Testis (tissue), 3 donors: ENCODE measurements around the gene C6orf47. TPM values are rescaled to one million over a fixed set of nuclear protein-coding genes. Genes with fewer than 3 reads are reported as not detected.
A peak's percentile ranks its signal among the peaks of the same experiment; 100 is the strongest.

Source experiments
- DNase-seq: peaks from one replicate; pipeline ENCODE4 v3.0.0-alpha.2; 2019
- H3K27ac ChIP-seq, 2 donors: fragments of 200-600 bp; sonication (generic); one replicate each; pipeline ENCODE4 v1.5.1; 2019
- H3K27me3 ChIP-seq: fragments of 200-600 bp; sonication (generic); one replicate; pipeline ENCODE4 v1.5.1; 2019
- H3K36me3 ChIP-seq: fragments of 200-600 bp; sonication (generic); one replicate; pipeline ENCODE4 v1.5.1; 2017; ENCODE audit warnings: low read depth; ENCODE audit errors: missing control alignments
- H3K4me1 ChIP-seq: fragments of 200-600 bp; sonication (generic); one replicate; pipeline ENCODE4 v1.5.1; 2019
- H3K4me3 ChIP-seq, 2 donors: fragments of 200-600 bp; sonication (generic); one replicate each; pipeline ENCODE4 v1.5.1; 2017 to 2019
- H3K9me3 ChIP-seq: fragments of 200-600 bp; sonication (generic); one replicate; pipeline ENCODE4 v1.5.1; 2017
- POLR2A ChIP-seq: fragments of 450-650 bp; IDR thresholded peaks from one replicate; pipeline ENCODE4 v1.6.1; 2017; ENCODE audit warnings: antibody characterized with exemption, mild to moderate bottlenecking, moderate library complexity
- WGBS, 2 donors: methylation state at CpG; one replicate each; pipeline ENCODE4 v1.1.5; 2018; 5-methylcytosine and 5-hydroxymethylcytosine counted together
- intact Hi-C: fragments of 100-400 bp; cut with DNase I; formaldehyde crosslinking; loops from one replicate; pipeline ENCODE4 v1.15.1; 2023; ENCODE audit warnings: low total_unique reads
- polyA plus RNA-seq: library from polyadenylated mRNA; stranded (reverse); fragments of 350-450 nt; fragmentation: Illumina TruSeq; extraction: RNeasy Lipid Tissue Mini Kit (QIAGEN cat#74804); gene quantifications from one replicate; pipeline ENCODE4 v1.2.3, GENCODE V29; 2014; ENCODE audit warnings: low read depth, low replicate concordance; ENCODE audit not compliant: insufficient read depth
- total RNA-seq, 2 donors: library from RNA; depleted of rRNA; stranded (reverse); fragments of >200 nt; gene quantifications; one replicate each; pipeline ENCODE4 v1.2.3, GENCODE V29; 2016
- TF ChIP-seq, protein P1 (sequence below), 3 experiments: fragments of 450-650 bp in 2 of 3; fragments of 200-600 bp in 1 of 3; sonication (generic) in 1 of 3; IDR thresholded peaks; one replicate each; pipeline ENCODE4 v1.5.1; 2016 to 2019; ENCODE audit warnings: antibody characterized with exemption in 3 of 3, mild to moderate bottlenecking in 2 of 3, moderate library complexity in 1 of 3

C6orf47 gene
- total and polyA plus RNA-seq, 3 donors from 2014 or later, result 11.9 to 17.8 (median 13.9) TPM

DNA sequence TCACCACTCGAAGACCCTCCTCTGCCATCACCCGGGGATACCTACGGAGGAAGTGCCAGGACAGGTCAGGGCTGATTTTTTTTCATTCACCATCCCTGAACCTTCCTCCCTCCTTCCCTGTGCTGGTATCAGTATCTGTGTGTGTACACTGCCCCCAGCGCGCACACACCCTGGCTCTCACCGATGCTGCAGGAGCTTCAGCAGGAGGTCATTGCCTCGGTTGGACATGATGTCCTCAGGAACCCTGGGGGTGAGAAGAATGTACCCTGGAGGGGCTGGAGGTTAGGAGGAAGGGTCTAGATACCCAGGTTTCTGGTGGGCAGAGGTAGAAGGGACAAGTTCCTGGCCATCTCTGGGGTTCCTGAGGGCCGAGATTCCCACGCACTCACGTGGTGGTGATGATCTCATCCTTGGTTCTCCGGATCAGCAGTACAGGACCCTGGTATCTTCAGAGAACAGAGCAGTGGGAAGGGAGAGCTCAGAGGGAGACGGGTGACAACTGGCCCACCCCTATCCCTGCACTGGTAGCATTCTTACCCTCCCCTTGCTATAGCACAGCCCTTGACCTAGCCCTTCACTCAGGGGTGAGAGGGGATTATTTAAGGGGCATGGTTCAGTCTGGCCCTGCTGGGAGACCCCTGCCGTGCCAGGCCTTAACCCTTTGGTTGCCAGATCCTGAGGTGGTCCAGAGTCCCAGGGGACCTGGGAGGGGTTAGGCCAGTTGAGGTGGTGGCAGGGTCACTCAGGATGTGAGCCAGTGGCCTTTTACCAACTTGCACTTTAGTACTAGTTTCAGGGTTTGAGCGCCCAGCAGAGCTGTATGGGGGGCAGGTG lies 27.5 kb upstream of the C6orf47 start:
- intact Hi-C loops, result no loop called here
- no peak for DNase-seq
- Histone ChIP-seq H3K9me3 (no peaks in the 10 kb centered on the region), H3K36me3 (no peaks in the 10 kb centered on the region), H3K27me3 (no peaks in the 10 kb centered on the region), H3K27ac (no peak overlapping the region), H3K4me3 (no peak overlapping the region), H3K4me1 (peaks cover 4% of the 10 kb centered on the region)
- no peak for TF ChIP-seq POLR2A
- TF ChIP-seq, protein P1, sequence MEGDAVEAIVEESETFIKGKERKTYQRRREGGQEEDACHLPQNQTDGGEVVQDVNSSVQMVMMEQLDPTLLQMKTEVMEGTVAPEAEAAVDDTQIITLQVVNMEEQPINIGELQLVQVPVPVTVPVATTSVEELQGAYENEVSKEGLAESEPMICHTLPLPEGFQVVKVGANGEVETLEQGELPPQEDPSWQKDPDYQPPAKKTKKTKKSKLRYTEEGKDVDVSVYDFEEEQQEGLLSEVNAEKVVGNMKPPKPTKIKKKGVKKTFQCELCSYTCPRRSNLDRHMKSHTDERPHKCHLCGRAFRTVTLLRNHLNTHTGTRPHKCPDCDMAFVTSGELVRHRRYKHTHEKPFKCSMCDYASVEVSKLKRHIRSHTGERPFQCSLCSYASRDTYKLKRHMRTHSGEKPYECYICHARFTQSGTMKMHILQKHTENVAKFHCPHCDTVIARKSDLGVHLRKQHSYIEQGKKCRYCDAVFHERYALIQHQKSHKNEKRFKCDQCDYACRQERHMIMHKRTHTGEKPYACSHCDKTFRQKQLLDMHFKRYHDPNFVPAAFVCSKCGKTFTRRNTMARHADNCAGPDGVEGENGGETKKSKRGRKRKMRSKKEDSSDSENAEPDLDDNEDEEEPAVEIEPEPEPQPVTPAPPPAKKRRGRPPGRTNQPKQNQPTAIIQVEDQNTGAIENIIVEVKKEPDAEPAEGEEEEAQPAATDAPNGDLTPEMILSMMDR (IDR thresholded peaks at IDR 0.05), result no peak
- WGBS, 2 donors, result 81 to 95% methylated on average over 10 to 14 of the region's 14 CpGs

DNA sequence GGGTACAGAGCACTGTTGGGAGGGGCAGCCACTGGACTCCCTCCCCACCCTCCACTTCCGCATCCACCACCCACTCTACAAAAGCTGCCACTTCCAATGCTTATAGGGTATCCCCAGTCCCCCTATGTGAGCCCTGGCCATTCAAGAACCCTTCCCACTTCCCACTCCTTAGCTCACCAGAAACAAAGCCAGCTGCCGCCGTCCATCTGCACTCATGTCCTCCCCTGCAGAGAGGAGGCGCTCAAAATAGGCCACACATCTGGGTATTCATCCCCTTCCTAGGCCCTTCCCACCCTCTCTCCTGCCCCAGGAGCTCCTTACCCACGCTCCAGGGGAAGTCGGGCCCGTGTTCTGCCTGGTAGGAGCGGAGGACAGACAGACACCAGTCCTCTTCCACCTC lies 26.7 kb upstream of the C6orf47 start:
- H3K27me3 ChIP-seq, result no peaks in the 10 kb centered on the region
- no peak overlapping the region for H3K27ac ChIP-seq
- intact Hi-C loops, result no loop called here
- H3K36me3 ChIP-seq, result no peaks in the 10 kb centered on the region
- no peak for DNase-seq
- H3K9me3 ChIP-seq, result no peaks in the 10 kb centered on the region
- 81 to 91% methylated on average over 4 to 8 of the region's 8 CpGs for WGBS, 2 donors
- H3K4me3 ChIP-seq, result no peak overlapping the region
- H3K4me1 ChIP-seq, result peaks cover 4% of the 10 kb centered on the region
- TF ChIP-seq POLR2A, result no peak
- TF ChIP-seq, protein P1 (IDR thresholded peaks at IDR 0.05), result no peak

GRCh38 chr6:31686483-31686882 lies 25.9 kb upstream of the C6orf47 start:
- Histone ChIP-seq H3K9me3 (no peaks in the 10 kb centered on the region), H3K4me1 (peaks cover 9% of the 10 kb centered on the region), H3K27me3 (no peaks in the 10 kb centered on the region), H3K36me3 (no peaks in the 10 kb centered on the region), H3K27ac (no peak overlapping the region), H3K4me3 (no peak overlapping the region)
- no peak for DNase-seq
- TF ChIP-seq, protein P1 (IDR thresholded peaks at IDR 0.05), result no peak
- TF ChIP-seq POLR2A, result no peak
- 67 to 84% methylated on average over 5 of the region's 5 CpGs for WGBS, 2 donors
- intact Hi-C loops, result no loop called here

GRCh38 chr6:31683591-31683990 lies 23.0 kb upstream of the C6orf47 start:
- H3K4me3 ChIP-seq, result peak overlapping the region; percentile 4 to 51
- H3K27ac ChIP-seq, result no peak overlapping the region
- H3K27me3 ChIP-seq, result no peaks in the 10 kb centered on the region
- 53 to 66% methylated on average over 11 to 13 of the region's 13 CpGs for WGBS, 2 donors
- H3K36me3 ChIP-seq, result no peaks in the 10 kb centered on the region
- intact Hi-C loops, result loop anchor here (5.0 kb wide), 1 partner anchor 149 kb away; no protein-coding TSS in a partner anchor
- peaks cover 12% of the 10 kb centered on the region for H3K4me1 ChIP-seq
- H3K9me3 ChIP-seq, result no peaks in the 10 kb centered on the region
- no peak for TF ChIP-seq POLR2A
- TF ChIP-seq, protein P1 (IDR thresholded peaks at IDR 0.05), result no peak
- no peak for DNase-seq
